HG03378 (cell line): Measurements from ENCODE around the gene CCNC.
"Not testable (repeated sequence)": the region's sequence is repeated elsewhere in the genome, so short reads cannot be mapped to it uniquely, and the experiment has no call there.

Experiments used
- ATAC-seq: cut with Tn5 transposase; IDR thresholded peaks from one replicate; pipeline ENCODE4 v1.9.1; 2021; ENCODE audit warnings: mild to moderate bottlenecking, moderate library complexity; ENCODE audit not compliant: unreplicated experiment

CCNC gene

GRCh38 chr6:99603421-99604165 lies 35.1 kb upstream of the CCNC start:
- ATAC-seq = no peak

GRCh38 chr6:99602520-99603420 lies 34.3 kb upstream of the CCNC start:
- no peak for ATAC-seq

DNA sequence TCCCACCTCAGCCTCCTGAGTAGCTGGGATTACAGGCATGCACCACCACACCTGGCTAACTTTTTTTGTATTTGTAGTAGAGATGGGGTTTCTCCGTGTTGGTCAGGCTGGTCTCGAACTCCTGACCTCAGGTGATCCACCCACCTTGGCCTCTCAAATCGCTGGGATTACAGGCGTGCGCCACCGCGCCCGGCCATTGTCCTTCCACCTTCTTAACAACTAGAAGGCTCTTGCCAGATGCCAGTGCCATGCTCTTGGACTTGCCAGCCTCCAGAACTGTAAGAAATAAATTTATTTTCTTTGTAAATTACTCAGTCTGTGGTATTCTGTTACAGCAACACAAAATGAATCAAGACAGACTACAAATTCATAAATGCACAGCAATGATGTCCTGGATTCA lies 26.2 kb upstream of the CCNC start:
- not testable (repeated sequence) for ATAC-seq

DNA sequence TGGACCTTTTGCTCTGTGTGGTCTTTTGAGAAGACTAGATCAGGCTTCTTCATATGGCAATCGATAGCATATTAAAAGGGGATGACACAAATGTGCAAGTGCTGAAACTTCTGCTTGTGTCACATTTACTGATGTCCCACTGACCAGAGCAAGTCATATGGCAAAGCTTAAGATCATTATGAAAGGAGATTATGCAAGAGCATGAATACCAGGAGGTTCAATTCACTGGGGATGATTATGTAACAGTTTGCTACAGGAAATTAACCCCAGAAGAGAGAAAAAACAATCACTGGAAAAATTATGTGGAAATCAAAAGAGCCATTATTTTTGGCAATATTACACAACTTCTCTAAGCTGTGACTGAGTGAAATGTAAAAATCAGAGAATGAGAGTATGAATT lies 24.4 kb upstream of the CCNC start:
- no peak for ATAC-seq

DNA sequence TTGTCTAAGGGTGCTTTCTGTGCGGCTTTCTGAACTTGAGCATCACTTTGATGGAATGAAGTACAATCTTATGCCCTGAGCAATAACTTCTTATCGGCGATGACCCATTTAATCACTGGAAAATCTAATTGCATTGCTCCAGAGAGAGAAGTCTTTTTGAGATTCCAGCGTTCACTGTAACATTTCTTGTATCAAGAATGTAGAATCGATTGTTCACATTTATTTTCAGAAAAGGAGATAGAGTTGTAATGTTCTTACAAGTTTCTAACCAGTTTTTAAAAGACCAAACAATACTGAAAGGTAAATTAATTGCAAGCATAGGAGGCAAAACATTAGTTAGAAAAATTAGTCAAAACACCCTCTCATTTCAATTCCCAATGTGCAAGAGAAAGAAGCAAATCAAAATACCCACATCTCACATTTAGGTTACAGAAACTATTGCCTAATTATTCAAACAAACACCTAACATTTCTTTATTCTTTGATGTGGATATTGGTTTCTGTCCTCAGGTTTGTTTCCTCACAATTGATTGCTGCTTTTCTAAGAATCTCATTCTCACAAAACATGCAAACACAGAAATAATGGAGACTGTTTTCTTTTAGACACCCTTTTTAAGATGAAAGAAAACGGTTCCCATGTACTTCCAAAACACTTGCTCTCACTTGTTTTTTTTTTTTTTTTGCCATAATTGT lies 23.4 kb upstream of the CCNC start:
- ATAC-seq = no peak

- ATAC-seq = no peak
Measured at GRCh38 chr6:99590728-99591672, 22.5 kb upstream of the CCNC start.

DNA sequence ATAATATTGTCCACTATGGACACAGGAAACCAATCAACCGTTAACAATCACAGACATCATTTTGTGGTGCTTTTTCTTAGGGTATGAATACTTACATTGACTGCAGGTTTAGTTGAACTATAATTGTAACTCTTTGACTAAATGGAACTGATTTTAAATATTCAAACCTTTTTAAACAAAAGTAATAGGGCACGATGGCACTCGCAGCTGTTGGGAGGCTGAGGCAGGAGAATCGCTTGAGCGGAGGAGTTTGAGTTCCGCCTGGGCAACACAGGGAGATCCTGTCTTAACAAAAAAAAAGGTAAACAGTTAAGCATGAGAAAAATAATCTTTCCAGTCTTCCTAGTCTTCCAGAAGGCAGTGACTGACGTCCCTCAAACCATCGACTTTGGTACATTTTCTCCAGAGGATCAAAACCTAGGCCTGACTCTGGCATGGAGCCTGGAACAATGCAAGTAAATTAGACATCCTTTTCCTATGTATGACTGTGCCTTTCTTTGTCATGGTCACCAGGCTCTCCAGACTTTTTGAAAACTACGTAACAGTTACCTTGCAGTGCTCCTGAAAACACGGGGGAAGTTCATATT lies 21.5 kb upstream of the CCNC start:
- ATAC-seq = no peak

- ATAC-seq = no peak
Measured at GRCh38 chr6:99589290-99589672, 20.8 kb upstream of the CCNC start.

DNA sequence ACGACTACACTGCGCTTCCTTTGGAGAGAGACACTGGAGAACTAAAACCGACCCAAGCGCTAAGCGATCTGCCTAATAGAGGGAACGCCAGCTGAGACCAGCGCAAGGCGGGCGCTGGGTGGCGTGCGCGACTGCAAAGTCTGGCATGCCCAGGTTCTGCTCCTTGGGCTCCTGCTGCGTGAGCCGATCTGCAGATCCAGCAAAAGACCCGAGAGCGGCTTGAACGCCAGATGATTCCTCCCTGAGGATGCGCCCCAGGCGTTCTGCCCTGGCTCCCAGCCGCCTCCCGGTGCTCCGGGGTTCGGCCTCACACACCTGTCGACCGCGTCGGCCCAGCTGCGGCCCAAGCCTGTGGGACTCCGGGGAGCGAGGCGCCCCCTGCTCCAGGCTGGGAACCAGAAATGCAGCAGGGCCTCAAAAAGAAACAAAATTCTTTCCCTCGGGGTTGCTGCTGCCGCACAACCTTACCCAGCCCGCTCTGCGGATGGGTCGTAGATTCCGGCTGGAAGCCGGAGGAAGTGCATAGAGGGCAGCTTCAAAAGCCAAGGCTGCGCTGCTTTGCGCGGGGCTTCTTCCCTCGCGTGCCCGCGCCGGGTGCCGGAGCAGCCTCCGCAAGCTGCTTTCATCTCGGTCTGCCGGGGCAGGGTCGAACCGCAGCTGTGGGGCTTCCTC lies 20.3 kb upstream of the CCNC start:
- ATAC-seq = peak; percentile 94

- no peak for ATAC-seq
Measured at GRCh38 chr6:99587792-99588191, 19.3 kb upstream of the CCNC start.

DNA sequence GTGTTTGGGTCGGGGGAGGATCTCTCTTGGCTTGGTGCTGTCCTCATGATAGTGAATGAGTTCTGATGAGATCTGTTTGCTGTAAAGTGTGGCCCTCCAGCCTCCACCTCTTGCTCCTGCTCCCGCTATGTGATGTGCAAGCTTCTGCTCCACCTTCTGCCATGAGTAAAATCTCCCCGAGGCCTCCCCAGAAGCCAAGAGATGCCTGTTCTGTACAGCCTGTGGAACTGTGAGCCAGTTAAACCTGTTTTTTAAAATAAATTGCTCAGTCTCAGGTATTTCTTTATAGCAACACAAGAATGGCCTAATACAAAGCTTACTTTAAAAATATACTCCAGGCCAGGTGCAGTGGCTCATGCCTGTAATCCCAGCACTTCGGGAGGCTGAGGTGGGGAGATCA lies 11.3 kb upstream of the CCNC start:
- ATAC-seq = no peak

DNA sequence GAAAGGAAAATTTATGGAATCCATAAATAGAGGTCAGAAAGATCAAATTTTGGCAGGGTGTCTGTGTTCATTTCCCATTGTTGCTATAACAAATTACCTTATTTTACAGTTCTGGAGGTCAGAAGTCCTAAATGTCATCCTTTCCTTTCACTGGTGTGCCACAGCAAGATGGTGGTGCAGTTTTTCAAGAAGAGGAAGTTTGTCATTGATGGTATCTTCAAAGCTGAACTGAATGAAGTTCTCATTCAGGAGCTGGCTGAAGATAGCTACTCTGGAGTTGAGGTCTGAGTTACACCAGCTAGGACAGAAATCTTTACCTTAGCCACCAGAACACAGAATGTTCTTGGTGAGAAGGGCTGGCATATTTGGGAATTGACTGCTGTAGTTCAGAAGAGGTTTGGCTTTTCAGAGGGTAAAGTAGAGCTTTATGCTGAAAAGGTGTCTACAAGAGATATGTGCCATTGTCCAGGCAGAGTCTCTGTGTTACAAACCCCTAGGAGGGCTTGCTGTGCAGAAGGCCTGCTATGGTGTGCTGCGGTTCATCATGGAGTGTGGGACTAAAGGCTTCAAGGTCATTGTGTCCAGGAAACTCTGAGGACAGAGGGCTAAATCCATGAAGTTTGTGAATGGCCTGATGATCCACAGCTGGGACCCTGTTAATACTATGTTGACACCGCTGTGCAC lies 7.2 kb upstream of the CCNC start:
- no peak for ATAC-seq

DNA sequence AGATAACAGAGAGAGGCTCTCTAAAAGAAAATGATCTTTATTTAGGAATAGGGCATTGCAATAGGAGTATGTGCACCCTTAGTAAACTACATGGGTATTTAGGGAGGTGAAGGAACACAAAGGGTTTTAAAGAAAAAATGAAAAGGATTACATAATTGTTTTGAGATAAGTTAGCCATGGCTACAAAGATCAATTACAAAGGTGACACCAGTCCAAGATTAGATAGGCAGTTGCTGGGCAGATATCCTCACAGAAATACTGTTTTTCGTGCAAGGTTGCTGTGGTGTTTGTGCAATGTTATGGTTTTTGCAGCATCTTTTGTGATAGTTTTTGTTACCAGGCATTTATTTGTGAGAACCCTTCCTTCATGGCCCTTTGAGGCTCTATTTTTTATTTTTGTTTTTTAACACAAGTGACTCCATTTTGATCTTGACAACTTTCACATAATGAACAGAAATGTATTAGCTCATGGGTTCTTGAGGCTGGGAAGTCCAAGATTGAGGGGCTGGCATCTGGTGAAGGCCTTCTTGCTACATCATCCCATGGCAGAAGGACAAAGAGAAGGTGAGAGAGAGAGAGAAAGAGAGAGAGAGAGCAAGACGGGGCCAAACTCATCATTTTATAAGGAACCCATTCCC lies 5.6 kb upstream of the CCNC start:
- ATAC-seq = no peak

GRCh38 chr6:99563056-99563723 lies 5.3 kb downstream of the CCNC start:
- ATAC-seq = no peak

DNA sequence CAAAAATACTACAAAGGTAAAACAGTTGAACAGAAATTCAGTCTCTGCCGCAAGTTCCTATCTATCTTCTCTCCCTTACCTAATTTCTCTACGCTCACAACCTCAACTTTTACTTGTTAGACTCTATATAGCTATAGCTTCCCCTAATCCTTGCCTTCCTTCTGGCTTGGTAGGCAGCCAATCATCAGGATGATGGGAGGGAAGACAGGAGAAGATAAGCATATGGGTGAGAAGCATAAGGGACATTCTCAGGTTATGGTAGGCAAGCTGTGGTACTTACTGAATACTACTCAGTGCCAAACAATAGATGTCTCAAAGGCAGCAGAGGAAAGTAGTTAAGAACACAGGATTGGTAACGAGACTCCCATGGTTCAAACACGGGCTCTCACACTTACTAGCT lies 7.8 kb downstream of the CCNC start:
- ATAC-seq = no peak

DNA sequence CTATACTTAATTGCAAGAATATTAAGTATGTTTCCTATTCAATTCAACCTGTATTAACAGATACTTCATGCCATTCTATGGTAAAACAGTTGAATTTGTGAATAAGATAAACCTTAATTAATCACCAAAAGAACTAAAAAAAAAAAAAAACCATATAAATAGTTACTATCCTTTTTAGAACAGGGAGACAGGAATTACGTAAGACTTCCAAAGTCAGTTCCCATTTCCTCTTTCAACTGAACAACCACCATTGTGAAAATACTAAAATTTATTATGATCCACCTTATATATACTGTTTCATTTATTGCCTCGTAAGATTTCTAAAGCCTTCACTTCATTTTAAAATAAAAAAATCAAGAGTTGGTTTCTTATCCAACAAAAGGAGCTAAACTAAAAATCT lies 9.4 kb downstream of the CCNC start:
- no peak for ATAC-seq

GRCh38 chr6:99553888-99554287 lies 14.6 kb downstream of the CCNC start:
- no peak for ATAC-seq
